CD4-positive, alpha-beta T cell treated with Interleukin-15 for 4 hours (primary cell): ENCODE results near the gene TRAPPC3L.
"Not testable (repeated sequence)": the region's sequence is repeated elsewhere in the genome, so short reads cannot be mapped to it uniquely, and the experiment has no call there.

Experiments used
- DNase-seq: peaks from one replicate; pipeline ENCODE4 v3.0.0-alpha.2; 2020; ENCODE audit warnings: low spot score

Gene TRAPPC3L

DNA sequence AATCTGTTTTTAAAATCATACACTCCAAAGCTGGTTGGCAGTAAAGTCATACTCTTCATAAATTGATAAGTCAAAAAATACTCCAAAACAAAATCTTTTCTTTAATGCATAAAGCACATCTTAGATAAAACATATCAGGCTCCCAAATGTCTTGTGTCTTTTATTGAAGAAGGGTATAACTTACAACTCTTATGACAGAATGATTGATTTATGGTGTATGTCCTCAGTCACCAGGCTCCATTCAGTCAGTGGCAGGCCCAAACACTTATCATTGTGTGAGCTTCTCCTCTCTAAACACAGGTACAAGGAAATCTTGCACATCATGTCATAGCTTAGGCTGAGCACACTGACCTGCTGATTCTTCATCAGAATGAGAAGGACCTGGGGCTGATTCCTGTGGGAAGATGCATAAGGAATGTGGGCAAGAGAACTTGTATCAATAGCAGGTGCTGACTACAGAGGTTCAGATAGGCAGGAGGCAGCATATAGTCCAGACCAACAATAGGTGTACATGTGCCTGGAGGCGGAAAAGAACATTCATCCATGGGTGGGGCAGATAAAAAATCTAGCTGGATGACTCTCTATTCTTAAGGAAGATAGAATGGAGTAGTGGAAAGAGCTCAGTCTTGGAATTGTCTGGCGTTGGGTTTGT lies 32.1 kb downstream of the TRAPPC3L start:
- DNase-seq, result no peak

- no peak for DNase-seq
These were observed 32.8 kb downstream of the TRAPPC3L start for GRCh38 chr6:116512734-116513133.

DNA sequence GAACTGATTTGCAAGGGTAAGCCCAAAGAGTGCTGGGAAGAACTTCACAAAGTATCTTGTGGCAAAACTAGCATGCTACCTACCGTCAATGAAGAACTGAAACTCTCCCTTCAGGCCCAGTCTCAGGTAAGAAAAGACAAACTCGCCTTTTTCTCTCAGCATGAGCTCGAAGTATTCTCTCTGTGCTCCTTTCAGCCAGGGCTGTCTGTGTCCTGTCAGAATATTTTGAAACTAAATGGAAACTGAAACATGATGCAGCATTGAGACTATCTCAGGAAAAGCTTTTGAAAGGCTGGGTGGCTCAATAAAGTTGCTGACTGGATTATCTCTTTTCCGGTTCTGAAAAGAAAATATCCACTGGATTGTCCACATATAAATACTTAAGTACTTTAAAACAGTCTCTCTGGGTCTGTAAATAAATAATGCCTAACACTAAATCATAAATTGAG lies 33.3 kb downstream of the TRAPPC3L start:
- no peak for DNase-seq

- no peak for DNase-seq
These were observed 33.9 kb downstream of the TRAPPC3L start, which contains the start of gene CALHM5 for GRCh38 chr6:116511424-116512110. Gene CALHM5, plus strand, starts transcription at chr6:116511639. Its CDS starts 58 bp downstream, at chr6:116511697.

GRCh38 chr6:116508527-116508926 lies 37.0 kb downstream of the TRAPPC3L start:
- DNase-seq, result no peak

DNA sequence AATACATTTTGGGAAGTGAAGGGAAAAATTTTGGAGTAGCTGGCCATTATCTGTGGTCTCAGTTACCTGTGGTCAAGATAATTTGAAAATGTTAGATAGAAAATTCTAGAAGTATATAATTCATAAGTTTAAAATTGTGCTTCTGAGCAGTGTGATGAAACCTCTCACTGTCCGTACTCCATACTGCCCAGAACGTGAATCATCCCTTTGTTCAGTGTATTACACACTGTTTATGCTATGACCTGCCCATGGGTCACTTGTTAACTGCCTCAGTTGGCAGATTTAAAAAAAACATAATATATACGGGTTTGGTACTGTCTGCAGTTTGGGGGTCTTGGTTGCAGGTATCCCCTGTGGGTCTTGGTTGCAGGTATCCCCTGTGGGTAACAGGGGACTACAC lies 38.2 kb downstream of the TRAPPC3L start:
- DNase-seq, result no peak

- no peak for DNase-seq
These were observed 44.5 kb downstream of the TRAPPC3L start for GRCh38 chr6:116500969-116501433.

DNA sequence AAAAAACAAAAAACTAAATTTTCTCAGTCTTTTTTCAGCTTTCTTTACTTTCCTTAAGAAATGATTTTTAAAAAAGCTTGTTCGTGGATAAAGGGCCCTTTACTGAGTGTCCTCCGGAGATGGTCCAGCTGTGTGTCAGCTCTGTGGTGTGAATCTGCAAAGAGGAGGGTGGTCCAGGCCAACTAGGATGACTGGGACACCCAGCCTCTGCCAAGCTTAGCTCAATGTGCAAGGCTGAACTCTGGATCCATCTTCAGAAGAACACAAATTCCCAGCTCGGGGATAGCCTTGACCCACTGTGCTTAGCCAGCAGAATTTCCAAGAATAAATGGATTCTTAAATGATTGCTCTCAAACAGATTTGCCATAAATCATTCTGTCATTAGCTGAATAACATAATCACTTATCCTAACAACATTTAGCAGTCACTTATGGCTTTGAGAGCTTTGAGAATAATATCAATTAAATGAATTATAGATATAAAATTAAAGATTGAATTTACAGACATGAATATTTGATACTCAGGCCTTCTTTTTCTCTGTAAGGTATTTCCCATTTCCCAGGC lies 48.3 kb downstream of the TRAPPC3L start:
- no peak for DNase-seq

DNA sequence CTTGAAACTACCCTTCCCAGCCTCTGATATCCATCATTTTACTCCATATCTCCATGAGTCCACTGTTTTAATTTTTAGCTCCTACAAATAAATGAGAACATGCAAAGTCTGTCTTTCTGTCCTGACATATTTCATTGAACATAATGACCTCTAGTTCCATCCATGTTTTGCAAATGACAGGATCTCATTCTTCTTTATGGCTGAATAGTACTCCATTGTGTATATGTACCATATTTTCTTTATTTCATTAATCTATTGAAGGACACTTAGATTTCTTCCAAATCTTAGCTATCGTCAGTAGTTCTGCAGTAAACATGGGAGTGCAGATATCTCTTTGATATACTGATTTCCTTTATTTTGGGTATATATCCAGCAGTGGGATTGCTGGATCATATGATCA lies 50.3 kb downstream of the TRAPPC3L start:
- DNase-seq, result not testable (repeated sequence)

DNA sequence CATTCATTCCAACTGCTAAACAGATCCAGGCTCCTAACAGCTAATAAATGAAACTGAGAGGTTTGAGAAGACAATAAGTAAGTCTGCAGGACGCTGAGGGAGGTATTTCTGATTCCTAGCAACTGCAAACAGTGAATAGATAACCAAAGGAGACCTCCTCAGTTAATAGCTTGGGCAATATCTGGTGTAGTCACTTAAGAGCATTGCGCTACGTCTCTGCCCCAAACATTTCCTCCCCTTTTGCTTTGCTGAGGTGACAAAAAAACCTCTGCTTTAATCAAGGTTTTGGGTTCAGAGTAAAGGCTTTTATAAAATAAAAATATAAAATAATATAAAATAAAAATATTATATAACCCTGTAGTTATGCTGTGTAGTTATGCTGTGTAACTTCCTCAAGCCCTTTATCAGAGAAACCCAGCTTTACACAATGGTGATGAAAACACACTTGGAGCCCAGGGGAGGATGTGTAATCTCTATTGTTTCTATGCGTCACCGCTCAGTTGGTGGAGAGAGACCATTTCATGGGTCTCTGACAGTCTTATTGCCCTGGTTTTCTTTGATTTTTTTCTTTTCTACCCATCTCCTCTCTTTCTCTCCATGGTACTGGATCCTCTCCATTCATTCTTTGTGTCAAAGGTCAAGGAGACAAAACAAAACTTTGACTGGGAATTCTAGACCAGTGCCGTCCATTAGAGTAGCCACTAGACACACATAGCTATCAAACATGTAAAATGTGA lies 53.0 kb downstream of the TRAPPC3L start:
- DNase-seq, result no peak

- no peak for DNase-seq
These were observed 53.7 kb downstream of the TRAPPC3L start for GRCh38 chr6:116491610-116492330.

- DNase-seq, result no peak
These were observed 59.8 kb downstream of the TRAPPC3L start for GRCh38 chr6:116485559-116486184.

GRCh38 chr6:116483616-116484015 lies 61.9 kb downstream of the TRAPPC3L start:
- no peak for DNase-seq

DNA sequence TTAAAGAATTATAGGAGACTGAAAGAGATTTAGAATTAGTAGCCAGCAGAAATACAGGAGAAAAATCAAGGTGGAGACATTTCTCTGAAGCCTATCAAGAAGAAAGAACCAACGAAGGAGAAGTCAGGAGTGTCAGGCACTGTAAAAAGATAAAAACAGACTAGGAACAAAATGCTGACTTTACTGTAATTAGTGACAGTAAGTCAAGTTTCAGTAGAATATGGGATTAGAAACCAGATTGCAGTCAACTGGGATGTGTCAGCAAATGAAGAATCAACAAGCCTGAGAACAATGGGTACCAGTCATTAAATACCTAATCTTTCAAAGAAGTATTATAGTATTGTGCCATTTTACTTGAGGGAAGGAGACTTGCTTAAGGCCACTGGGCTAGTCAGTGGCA lies 62.7 kb downstream of the TRAPPC3L start:
- DNase-seq, result no peak

- DNase-seq, result peak; percentile 20
These were observed 69.3 kb downstream of the TRAPPC3L start for GRCh38 chr6:116476002-116476678.

DNA sequence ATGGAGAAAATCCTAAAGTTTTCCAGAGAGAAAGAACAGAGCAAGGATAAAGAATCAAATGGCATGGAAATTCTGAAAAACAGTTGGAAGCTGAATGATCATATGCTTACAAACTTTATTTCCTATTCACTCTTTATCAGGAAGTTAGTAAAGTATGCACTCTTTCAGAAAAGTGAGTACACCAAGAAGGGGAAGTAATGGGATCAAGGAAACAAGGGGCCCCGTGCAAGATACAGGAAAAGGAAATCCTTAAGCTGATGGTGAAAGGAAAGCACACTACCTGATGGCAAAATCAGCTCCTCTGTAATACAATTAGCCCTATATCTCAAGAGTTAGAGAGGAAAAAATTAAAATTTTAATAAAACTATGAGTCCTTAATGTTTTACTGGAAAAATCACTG lies 70.3 kb downstream of the TRAPPC3L start:
- DNase-seq, result no peak

DNA sequence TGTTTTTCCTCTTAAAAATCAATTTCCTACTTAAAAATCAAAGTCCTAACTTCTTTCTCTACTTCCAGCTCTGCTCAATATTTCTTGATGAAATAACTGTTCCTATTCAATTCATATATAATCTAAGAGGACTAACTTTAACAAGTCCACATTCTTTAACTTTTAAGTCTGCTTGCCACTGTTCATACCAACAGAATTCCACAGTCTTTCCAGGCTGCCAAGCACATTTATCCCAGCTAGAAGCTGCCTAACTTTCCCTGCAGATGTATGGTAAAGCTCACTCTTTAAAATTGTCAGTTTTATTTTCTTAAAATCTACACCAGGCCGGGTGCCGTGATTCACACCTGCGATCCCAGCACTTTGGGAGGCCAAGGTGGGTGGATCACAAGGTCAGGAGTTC lies 72.8 kb downstream of the TRAPPC3L start:
- DNase-seq, result no peak

DNA sequence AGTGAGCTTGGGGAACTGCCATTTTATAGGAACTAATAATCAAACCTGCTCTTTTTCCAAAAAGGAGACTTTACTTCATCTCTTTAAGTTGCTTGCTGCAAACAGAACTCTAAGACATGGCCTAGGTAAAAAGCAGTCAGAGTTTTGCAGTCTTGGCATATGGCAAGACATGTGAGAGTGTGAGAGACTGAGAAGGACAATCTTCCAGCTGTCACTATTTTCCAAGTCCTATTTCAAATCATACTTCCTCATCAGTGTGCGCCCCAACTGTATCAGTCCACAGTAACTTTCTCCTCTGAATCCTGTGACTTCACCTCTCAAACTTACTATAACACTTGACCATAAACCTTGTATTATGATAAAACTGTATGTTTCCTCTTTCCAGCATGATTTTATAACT lies 74.0 kb downstream of the TRAPPC3L start:
- no peak for DNase-seq

DNA sequence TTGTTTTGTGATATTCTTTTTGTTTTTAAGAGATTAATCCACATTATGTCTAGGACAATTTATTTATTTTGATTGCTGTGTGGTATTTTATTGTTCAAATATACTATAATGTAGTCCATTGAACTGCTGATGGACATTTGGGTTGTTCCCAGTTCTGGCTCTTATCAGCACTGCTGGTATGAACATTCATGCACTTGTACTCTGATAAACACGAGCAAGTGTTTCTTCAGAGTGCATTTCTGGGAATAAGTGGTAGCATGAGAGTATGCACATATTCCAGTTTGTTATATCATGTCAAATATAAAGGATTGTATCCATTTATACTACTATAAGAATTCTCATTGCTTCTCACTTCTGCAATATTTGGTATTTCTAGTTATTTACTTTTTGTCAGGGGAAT lies 77.2 kb downstream of the TRAPPC3L start:
- no peak for DNase-seq

DNA sequence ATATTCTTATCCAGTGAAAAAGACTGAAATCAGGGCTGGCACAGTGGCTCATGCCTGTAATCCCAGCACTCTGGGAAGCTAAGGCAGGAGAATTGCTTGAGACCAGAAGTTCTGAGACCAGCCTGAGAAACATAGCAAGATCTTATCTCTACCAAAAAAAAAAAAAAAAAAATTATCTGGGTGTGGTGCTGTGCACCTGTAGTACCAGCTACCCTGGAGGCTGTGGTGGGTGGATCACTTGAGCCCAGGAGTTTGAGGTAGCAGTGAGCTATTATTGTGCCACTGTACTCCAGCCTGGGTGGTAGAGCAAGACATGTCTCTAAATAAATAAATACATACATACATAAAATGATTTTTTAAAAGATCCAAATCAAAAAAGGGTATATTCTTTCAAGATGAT lies 78.0 kb downstream of the TRAPPC3L start:
- DNase-seq, result no peak

GRCh38 chr6:116467096-116467495 lies 78.4 kb downstream of the TRAPPC3L start:
- no peak for DNase-seq
